HG03469 (cell line): ENCODE measurements around the gene MS4A10.
A peak's percentile ranks its signal among the peaks of the same experiment; 100 is the strongest.

Source experiments
- ATAC-seq: cut with Tn5 transposase; IDR thresholded peaks from one replicate; pipeline ENCODE4 v1.9.1; 2021; ENCODE audit warnings: mild to moderate bottlenecking, moderate library complexity, moderate number of reproducible peaks; ENCODE audit not compliant: unreplicated experiment

Gene MS4A10

GRCh38 chr11:60764879-60765278, 20.3 kb upstream of the MS4A10 start:
- no peak for ATAC-seq

GRCh38 chr11:60765355-60765754, 19.8 kb upstream of the MS4A10 start:
- ATAC-seq, result no peak

DNA sequence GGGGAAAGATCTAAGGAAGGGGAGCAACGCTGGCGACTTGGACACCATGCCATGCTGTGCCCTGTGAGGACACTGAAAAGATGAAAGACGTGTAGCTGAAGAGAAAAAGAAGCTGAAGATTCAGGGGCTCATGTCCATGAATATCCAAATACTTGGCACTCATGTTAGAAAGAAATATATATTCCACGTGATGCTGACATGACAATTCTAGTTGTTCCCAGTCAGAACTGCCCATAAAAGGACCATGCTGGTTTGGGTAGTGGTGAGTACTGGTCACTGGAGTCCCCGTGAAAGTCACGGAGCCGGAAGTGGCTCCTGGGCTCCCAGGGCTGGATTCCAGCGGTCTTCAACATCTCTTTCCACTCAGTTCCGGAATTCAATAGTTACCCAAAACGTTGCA, 18.6 kb upstream of the MS4A10 start:
- no peak for ATAC-seq

DNA sequence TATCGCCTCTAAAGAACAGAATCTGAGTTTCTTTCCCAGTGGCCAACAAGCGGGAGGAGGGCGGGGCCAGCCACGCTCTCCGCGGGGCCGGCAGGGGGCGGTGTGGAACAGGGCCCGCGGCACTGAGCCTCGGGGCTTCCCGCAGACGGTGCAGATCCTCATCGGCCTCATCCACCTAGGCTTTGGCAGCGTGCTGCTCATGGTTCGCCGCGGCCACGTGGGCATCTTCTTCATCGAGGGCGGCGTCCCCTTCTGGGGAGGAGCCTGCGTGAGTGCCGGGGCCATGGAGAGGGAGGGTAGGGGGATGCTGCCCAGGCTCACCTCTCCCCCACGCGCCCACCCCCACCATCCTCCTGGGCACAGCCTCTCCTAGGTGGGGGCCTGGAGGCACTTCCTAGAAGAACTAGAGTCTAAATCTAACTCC, 17.7 kb upstream of the MS4A10 start:
- ATAC-seq, result no peak

- ATAC-seq, result no peak
Observed at GRCh38 chr11:60768202-60768601, 16.9 kb upstream of the MS4A10 start.

DNA sequence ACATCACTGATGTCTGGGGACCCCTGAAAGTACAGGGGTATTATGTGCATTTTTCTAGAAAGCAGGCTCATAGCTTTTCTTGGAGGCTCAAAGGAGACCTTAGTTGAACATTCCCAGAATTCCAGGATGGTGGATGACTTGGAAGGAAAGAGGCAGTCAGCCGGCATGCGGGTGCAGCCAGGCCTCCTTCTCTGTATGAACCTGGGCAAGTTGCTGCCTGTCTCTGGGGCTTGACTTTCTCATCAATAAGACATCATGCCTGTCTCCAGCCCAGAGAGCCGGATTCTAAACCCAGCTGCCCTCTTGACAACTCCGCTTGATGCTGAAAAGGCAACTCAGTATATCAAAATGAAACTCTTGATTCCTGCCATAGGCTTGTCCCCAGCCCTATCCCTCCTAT, 15.9 kb upstream of the MS4A10 start:
- ATAC-seq, result no peak

DNA sequence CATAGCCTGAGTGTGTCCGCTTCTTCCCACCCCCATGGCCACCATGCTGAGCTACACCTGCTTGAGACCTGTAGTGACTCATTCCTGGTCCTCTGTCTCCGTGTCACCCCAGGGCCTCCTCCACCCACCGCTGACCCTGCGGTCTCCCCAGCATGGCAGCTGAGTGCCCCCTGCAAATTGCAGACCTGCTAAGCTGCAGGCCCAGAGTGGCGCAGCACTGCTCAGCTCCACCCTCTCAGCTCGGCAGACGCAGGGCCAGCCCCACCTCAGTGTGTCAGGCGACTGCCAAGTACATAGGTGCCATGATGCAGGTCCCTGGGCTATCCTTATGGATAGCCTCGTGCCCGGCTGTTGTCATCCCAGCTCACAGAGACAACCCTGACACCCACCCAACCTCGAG, 15.3 kb upstream of the MS4A10 start:
- no peak for ATAC-seq

DNA sequence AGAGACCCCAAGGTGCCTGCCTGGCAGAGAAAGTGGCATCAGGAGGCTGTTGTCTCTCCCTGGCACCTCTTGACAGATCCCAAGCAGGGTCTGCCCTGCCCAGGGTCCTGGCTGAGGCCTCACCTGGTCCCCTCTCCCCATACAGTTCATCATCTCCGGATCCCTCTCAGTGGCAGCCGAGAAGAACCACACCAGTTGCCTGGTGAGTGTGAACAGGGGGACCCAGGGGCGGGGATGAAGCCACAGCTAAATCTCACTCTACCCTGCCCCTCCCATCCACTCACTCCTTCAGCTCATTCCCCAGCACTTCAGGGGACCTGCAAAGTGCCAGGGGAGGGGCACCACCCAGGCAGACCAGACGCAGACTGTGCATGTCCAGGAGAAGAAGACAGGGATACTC, 14.0 kb upstream of the MS4A10 start:
- no peak for ATAC-seq

- no peak for ATAC-seq
Observed at GRCh38 chr11:60771879-60772525, 13.1 kb upstream of the MS4A10 start.

DNA sequence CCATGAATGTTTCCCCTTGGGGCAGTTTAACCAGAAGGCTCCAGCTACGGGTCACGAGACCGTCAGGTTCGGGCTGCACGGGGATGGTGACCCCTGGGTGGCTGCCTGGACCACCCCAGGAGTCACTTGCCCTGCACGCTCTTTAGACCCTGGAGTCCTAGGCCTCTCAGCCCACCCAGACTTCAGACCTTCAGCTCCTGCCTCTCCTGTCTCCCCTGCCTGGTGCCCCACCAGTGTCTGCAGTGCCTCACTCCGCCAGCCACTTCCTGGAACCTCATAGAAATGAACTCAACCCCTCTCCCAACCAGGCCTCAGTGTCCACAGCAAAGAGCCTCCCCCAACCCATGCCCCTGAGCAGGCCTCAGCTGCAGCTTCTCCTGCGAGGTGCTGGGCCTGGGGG, 12.5 kb upstream of the MS4A10 start:
- no peak for ATAC-seq

DNA sequence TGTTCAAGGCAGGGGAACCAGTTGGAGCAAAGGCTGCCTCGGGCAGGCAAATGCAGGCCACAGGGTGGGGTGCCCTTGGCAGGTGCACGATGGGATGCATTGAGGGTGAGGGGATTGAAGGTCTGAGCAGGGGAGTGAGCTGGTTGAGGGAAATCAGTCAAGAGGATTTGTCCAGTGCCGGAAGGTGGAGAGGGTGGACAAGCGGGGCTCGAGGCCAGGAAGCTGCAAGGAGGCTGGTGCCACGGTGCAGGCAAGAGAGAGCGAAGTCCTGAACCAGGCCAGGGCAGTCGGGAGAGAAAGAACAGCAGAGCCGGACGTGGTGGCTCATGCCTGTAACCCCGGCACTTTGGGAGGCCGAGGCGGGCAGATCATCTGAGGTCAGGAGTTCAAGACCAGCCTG, 10.4 kb upstream of the MS4A10 start:
- ATAC-seq, result no peak

GRCh38 chr11:60775420-60775961, 9.6 kb upstream of the MS4A10 start:
- peak; percentile 49 for ATAC-seq

GRCh38 chr11:60776167-60776566, 9.0 kb upstream of the MS4A10 start:
- ATAC-seq, result no peak

DNA sequence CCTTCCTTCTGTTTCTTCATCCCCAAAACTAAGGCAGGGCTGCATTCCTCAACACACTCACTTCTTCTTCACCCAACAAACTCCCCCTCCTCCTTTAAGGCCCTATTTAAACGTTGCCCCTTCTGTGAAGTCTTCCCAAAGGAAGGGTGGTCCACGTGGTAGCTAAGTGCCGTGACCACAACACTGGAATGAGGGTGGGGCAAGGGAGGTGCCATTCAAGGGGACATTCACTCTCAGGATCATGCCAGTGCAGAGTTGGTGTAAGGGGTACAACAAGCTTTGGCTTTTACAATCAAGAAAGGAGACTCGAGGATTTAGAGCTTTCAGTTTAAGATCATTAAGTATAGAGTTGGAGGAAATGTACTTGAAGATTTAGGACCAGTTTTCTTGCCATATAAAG, 8.0 kb upstream of the MS4A10 start:
- ATAC-seq, result no peak

- ATAC-seq, result no peak
Observed at GRCh38 chr11:60777572-60777971, 7.6 kb upstream of the MS4A10 start.

DNA sequence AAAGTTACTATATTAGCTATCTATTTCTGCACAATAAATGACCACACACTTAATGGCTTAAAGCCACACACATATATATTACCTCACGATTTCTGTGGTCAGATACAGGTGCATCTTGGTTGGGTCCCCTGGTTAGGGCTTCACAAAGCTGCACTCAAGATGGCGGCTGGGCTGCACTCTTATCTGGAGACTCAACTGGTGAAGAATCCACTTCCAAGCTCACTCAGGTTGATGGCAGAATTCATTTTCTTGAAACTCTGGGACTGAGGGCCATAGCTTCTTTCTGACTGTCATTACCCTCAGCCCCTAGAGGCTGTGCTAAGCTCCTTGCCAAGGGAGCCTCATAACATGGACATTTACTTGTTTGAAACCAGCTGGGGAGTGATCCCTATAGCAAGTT, 5.1 kb upstream of the MS4A10 start:
- ATAC-seq, result no peak

- no peak for ATAC-seq
Observed at GRCh38 chr11:60780774-60781173, 4.4 kb upstream of the MS4A10 start.

- ATAC-seq, result no peak
Observed at GRCh38 chr11:60781286-60781980, 3.7 kb upstream of the MS4A10 start.

DNA sequence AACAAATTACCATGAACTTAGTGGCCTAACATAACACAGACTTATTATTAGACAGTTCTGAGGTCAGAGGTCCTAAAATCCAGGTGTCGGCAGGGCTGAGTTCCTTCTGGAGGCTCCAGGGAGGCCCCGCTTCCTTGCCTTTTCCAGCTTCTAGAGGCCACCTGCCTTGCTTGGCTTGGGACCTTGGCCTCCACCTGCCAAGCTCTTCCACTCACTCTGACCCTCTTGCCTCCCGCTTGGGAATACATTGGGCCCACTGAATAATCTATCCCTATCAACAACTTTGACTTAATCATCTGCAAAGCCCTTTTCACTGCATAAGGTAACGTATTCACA, 3.2 kb upstream of the MS4A10 start:
- no peak for ATAC-seq

GRCh38 chr11:60782393-60783140, 2.6 kb upstream of the MS4A10 start:
- no peak for ATAC-seq

DNA sequence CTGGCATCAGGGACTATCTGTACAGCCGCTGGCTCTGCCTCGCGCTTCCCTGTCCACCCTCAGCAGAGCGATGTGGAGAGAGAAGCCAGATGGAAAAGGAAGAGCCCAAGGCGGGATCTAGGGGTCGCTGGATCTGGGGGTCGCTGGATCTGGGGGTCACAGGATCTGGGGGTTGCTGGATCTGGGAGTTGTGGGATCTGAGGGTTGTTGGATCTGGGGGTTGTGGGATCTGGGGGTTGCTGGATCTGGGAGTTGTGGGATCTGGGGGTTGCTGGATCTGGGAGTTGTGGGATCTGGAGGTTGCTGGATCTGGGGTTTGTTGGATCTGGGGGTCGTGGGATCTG, 2.0 kb upstream of the MS4A10 start:
- no peak for ATAC-seq

DNA sequence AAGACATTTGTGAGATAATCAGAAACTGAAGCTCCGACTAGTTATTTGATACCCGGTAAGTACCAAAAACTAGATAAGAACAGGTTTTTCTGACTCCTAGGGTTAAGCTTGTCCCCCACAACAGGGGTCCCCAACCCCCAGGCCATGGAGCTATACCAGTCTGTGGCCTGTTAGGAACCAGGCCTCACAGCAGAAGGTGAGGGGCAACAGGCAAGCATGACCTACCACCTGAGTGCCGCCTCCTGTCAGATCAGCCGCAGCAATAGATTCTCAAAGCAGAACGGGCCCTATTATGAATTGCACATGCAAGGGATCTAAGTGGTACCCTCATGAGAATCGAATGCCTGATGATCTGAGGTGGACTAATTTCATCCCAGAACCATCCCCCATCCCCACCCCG, 1.2 kb upstream of the MS4A10 start:
- no peak for ATAC-seq
